ENCODE data around the gene TRDN.
"Not testable (repeated sequence)": the region's sequence is repeated elsewhere in the genome, so short reads cannot be mapped to it uniquely, and the experiment has no call there.

The TRDN gene

DNA sequence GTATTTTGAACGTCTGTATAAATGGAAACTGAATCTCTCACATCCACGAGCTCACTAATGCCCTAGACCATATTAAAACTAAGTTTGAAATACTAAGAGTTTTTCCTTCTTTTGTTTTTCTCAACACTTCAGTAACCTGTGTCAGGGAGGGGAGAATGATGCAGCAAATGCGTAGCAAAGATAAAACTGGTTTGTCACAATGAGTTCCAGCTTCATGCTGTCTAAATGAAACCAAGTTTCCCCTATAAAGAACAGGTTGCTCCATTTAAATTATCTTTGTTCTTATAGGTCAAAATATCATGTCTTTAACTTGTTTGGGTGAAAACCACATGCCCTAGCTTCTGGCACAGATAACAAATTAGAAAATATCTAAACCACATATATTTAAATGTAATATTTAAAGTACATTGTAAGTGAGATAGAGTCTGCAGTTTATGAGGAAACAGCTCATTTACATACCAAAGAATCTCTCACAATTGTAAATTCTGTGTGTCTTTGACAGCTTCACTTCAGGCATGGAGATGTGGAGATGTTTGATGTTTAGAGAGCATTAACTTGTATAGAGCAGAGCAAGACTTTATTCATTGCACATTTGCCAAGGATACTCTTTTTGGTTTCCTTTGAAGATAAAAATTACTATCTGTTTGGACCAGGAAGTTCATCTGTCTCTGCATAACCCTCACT lies 7.3 kb downstream of the TRDN start:
- DNase-seq: no peak

DNA sequence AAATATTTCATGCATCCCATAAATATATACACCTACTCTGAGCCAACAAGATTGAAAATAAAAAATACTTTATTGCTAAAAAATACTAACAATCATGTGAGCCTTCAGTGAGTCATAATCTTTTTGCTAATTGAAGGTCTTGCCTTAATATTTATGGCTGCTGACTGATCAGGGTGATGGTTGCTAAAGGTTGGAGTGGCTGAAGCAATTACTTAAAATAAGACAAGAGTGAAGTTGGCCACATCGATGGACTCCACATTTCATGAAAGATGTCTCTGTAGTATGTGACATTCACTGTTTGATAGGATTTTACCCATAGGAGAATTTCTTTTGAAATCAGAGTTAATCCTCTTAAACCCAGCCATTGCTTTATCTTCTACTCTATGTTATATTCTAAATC lies 11.1 kb downstream of the TRDN start:
- DNase-seq: no peak

DNA sequence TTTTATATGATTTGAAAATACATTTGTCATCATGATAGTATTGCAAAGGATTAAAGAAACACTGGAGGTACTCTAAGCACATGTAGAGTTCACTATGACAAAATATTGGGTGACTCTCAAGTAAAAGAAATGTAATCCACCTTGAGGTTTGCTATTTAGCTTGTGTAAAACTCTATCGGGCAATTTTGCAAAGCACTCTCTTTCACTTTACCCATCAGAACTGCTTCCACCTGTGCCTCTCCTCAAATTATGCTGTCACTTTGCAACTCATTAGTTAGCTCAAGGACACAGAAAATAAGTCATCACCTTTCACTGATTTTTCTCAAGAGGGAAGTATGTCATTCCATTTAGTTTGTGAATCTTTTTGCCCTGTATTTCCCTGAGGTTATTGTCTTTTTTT lies 14.0 kb downstream of the TRDN start:
- DNase-seq: no peak

DNA sequence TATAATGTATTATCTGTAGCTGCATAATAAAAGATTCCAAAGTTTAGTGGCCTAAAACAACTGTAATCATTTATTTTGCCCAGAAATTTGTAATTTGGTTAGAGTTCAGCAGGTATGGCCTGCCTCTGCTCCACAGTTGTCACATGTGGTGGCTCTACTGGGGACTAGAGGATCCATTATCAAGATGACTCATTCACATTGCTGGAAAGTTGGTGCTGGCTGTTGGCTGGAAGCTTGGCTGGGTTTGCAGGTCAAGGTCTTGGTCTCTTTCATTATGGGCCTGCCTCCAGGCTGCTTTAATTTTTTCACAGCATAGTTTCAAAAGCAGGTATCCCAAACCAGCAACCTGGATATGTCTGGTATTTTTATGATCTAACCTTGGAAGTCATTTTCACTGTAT lies 17.6 kb downstream of the TRDN start:
- DNase-seq: no peak

DNA sequence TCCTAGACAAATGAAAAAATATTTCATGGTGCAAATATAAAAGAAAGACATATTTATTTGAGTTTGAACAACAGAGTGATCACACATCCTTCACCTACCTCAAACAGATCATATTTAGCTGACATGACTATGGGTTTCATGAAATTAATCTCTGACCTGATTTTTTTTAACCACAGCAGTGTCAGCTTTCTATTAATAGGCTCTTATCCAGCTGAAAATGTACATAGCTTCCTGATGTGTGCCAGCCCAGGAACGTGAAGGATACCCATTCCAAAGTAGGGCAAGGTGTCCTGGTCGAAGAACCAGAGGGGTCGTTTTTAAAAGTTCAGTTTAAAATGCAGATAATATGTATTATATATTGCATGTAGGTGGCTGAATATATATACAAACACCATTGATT lies 19.8 kb downstream of the TRDN start:
- DNase-seq: no peak

DNA sequence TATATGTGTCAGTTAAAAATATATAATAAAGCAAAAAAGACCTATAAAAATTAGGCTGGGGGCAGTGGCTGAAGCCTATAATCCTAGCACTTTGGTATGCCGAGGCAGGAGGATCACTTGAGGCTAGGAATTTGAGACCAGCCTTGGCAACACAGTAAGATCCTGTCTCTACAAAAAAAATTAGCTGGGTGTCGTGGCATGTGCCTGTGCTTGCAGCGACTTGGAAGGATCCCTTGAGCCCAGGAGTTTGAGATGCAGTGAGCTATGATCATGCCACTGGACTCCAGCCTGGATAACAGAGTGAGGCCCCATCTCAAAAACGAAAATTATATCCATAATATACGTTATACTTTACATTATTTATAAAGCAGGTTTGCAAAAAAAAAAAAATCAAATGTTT lies 20.7 kb downstream of the TRDN start:
- no peak for DNase-seq

DNA sequence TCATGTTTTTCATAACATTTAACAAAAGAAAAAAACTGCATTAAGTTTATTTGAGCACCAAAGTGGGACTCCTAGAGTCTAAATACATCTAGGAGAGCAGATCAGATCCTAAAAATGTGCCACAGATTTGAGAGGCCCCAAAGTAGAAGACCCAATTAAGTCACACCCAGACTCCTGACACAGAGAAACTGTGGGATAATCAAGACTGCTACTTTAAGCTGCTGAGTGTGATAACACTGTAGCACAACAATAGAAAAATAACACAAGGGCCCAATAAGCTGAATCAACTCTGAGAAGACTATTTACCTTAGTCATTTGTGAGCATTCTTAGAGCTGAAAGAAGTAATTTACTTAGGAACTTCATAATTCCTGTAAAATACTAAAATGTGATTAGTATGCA lies 26.0 kb downstream of the TRDN start:
- no peak for DNase-seq

DNA sequence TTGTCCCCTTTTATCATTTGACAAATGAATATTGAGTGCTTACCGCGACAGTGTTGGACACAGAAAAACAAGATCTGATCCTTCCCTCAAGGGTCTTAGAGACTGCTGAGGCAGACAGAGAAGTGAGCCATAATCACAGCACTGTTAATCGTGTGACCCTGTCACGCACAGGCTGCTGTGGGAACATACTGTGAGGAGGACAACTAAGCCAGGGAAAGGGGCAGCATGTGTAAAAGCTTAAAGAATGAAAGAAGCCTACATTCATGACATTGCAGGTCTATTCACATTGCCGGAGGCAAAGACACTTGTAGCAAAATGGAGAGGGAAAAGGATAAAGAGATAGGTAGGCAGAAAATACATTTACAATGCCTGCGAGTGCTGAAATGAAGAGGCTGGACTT lies 32.7 kb downstream of the TRDN start:
- DNase-seq: no peak

DNA sequence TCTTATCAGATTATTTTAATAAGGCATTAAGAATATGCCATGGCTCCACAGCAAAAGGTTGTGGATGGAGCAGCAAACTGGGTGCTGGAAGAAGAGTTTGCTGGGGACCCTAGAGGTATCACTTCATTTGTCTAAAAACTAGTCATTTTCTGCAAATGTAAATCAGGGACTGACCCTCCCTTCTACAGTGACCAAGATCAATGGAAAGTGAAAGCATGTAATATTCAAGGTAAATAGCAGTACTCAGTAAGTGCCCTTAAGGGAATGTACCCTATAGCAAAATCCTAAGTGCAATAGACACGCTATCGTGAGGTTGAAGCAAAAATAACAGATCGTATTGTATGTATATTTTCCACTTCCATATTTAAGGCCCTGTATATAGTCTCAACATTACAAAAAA lies 38.7 kb downstream of the TRDN start:
- DNase-seq: no peak

DNA sequence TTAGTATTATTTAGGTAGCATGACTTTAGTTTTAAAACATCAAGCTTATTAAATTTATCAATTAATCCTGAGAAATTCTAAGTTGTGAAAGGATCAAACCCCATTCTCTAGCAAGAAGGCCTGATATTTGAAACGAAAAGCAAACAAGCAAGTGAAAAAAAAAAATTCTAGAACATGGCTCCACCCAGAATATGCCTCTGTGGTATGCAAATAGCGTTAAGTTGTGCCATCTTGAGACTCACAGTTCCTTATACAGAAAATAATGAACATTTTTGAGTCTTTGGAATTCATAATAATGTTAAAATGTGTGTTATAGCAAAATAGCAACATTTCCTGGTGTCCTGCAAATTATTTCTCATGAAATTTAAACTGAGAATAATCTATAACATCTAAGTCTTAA lies 42.0 kb downstream of the TRDN start:
- no peak for DNase-seq

DNA sequence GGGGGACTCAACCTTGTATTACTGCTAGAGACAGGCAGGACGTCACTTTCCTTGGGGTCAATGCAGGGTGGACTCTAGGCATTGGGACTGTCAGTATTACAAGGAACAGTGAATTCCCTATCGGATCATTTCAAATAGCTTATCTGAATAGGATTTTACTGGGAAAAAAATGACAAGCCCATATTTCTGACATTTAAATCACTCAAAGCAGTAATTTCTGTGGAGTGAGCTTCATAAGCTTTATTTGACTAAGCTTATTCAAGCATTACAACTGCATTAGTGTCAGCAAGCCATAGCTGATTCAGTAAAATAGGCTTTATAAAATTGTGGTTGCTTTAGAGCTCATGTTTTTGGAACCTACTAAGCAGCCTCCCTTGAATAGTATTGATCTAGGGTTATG lies 44.3 kb downstream of the TRDN start:
- DNase-seq: no peak

DNA sequence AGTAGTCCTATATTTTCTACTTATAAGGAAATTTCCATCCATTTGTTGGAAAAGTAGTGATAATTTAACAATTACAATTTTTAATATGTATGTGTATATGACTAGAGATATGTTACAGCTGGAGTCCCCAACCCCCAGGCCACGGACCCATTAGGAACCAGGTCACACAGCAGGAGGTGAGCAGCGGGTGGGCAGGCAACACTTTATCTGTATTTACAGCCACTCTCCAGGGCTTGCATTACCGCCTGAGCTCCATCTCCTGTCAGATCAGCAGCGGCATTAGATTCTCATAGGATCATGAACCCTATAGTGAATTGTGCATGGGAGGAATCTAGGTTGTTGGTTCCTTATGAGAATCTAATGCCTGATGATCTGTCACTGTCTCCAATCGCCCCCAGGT lies 46.8 kb downstream of the TRDN start:
- DNase-seq: no peak

DNA sequence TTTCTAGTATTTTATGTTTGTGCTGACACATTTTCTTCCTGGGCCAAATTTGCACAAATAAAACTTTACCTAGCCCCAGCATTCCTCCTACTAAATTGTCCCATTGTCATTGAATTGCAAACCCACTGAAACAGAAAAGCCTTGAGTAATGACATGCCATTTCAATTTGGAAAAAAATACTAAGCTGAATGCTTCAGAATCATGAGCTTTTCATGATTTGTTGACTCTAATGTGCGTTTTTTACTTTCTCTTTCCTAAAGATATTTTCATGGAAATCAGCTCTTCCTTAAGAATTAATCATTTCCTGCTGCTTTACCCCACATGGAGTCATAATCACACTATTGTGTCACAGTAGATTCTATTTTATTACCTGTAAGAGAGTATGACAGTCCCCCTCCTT lies 47.4 kb downstream of the TRDN start:
- no peak for DNase-seq

DNA sequence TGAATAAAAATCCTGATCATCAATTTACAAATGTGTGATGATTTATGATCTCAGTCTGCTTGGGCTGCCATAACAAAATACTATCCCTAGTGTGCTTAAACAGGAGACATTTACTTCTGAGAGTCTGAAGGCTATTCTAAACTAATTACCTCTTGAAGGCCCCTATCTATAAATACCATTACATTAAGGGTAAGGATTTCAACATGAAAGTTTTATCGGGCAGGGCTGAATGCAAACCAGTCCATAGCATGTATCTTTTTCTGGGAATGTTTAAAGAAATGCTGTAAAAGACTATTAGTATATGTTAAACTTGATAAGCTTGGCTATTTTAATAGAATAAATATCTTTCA lies 48.2 kb downstream of the TRDN start:
- DNase-seq: no peak

DNA sequence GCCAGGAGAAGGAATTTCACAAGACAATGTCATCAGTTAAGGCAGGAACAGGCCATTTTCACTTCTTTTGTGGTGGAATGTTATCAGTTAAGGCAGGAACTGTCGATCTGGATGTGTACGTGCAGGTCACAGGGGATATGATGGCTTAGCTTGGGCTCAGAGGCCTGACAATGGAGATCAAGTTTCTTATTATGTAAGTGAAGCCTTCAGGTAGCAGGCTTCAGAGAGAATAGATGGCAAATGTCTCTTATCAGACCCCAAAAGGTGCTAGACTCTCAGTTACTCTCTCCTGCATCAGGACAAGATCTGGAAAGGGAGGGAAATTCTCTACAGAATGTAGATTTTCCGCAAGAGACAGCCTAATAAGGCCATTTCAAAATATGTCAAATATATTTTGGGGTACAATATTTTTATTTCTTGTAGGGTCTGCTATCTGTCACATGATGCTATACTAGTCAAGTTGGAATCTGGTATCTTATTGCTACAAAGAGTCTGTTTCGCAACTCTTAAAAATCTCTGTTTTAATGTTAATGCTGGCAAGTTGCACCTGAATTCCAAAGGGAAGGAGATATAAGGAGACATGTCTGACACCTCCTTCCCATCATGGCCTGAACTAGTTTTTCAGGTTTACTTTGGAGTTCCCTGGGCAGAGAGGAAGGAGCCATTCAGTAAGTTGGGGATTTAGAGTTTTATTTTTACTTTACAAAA lies 48.8 kb downstream of the TRDN start:
- no peak for DNase-seq

DNA sequence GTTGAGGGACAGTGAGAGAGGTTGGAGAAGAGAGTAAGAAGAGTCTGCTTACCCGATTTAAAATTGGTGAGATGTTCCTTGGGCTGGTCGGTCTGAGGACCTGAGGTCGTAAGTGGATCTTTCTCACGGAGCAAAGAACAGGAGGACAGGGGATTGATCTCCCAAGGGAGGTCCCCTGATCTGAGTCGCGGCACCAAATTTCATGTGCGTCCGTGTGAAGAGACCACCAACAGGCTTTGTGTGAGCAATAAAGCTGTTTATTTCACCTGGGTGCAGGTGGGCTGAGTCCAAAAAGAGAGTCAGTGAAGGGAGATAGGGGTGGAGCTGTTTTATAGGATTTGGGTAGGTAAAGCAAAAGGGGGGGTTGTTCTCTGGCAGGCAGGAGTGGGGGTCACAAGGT lies 49.3 kb downstream of the TRDN start:
- not testable (repeated sequence) for DNase-seq

DNA sequence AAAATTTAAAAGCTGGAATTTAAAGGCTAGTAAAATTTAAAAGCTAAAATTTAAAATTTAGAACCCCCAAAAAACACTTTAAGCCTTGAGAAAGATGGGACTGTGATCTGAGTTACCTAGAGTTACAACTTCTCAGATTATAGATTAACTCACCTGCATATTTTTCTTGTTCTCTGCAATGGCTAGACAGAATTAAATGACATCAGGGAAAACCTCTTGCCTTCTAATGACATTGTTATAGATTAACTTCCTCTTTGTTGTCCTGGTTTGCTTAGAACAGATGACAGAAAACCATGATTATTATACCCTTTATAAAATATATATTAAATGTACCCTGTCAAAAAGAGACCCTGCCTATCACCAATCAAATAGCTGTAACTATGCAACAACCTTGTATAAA lies 56.4 kb downstream of the TRDN start:
- DNase-seq: no peak

DNA sequence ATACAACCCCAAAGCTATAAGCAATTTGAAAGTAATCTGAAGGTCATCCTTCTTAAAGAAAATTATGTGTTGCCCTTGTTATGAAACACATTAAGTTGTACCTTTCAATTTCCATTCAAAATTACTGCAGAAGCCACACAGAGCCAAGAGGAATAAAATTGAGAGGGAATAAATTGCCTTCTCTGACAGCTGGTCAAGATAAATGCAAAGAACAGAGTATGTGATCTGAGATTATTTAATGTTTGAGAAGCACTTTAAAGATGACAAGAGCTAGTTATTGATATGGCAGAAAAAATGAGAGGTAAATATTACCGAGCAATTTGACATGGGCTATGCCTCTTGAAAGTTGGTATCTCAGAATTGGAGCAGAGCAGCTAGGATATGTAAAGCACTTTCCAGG lies 61.6 kb downstream of the TRDN start:
- no peak for DNase-seq

DNA sequence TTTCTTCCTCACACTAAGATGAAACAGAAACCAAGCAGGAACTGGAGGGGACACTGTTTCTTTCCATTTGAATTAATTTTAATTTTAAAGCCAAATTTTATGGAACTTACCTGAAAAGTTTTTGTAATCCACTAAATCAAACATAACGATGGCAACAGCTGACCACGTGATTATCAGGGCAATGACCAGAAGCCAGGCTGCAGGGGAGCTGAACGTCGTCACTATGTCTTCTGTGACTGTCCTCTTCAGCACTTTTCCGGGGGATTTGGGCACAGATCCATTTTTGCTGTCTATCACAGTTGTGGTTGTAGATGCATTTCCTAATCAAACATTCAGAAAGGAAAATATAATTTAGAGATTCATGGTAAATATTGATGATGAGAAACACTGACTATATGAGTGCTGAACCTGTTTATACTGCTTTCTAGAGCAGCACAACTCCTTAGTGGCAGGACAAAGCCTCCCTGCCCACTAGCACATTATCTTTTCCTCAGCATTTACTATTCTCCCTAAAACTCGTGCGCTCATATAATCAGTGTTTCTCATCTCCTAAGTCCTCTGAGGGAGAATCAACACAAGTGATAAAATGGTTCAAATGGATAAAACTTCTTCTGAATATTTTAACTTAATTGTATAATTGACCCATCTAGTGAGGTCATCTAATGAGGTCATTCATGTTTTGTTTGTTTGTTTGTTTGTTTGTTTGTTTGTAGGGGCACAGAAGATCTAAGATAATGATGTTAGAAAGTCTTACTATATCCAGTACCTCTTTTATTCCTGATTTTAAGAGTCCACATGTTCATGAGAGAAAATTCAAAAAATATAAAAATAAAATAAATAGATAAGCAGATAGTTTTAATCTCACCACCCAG lies 65.7 kb downstream of the TRDN start:
- no peak for DNase-seq

DNA sequence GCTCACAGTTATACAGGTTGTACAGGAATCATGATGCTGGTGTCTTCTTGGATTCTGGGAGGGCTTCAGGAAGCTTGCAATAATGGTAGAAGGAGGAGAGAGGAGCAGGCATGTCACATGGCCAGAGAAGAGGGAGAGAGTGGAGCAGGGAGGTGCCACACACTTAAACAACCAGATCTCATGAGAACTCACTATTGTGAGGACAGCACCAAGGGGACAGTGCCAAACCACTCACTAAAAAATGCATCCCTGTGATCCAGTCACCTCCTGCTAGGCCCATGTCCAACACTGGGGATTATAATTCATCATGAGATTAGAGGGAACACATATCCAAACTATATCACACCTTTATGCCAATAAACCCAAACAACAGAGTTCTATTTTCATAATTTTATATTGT lies 67.2 kb downstream of the TRDN start:
- DNase-seq: no peak

DNA sequence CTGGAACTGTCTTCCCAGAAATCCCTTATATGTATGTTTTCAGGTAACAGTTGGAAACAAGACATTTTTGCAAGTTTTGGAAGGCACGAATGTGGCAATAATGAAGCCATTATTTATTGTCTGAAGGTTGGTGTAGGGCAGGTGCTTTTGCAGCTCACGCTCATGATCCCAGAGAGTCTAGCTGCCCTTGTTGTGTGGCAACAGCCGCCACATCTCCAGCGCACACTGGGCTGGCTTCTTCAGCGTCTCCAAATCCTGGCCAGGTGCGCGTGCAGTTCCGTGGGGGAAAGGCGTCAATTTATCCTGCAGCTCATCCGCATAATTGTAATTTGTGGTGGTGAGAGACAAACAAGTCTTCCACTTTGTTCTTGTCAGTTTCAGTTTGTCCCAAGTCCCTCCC lies 71.2 kb downstream of the TRDN start:
- DNase-seq: no peak

DNA sequence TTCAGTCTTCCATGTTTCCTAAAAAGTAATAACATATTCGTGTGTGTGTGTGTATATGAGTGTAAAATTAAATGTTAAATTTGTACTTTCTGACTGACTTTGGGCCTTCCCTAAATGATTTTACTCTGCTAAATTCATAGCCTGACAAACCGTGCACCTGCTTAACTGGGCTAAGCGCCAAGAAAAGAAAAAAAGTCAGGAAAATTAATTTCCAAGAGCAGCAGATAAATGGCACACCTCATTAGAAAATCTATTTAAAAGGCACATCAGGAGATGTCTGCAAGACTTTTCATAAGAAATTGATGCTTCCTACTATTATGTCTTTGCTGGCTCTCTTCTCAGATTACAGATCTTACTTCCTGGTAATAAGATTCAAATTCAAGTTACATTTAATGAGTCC lies 72.4 kb downstream of the TRDN start:
- DNase-seq: no peak

DNA sequence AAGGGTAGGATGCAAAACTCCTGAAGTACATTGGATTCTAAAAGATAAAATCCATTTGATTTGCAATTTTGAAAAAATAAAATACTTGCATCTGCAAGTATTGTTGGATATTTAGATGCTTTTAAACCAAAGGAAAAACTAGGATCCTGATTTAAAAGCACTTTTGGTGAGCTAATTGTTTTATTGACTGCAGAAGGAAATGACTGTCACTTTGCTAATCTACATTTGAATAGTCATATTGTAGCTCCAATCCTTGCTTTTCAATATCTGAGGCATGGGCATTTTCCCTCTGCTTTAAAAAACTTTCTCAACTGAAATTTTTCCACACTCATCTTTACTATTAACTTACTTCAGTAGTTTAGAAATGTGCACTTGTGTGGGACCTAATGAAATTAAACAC lies 74.1 kb downstream of the TRDN start:
- DNase-seq: no peak

DNA sequence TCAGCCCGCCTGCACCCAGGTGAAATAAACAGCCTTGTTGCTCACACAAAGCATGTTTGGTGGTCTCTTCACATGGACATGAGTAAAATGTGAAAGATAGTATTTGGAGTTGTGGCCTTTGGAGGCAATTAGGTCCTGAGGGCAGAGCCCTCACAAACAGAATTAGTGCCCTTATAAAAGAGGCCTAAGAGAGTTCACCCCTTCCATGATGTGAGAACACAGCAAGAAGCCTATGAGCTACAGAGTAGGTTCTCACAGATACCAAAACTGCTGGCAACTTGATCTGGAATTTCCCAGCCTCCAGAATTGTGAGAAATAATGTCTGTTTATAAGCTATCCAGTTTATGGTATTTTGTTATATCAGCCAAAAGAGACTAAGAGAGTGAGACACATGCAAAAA lies 74.5 kb downstream of the TRDN start:
- no peak for DNase-seq

All from activated CD4-positive, alpha-beta T cell treated with anti-CD3 and anti-CD28 coated beads, Interleukin-10, Interleukin-2, amounts not matched to agents 100 ng/mL and 50 ng/mL, durations not matched to agents 16 hours and 8 hours (primary cell).